ENCODE data around the gene TMEM31.
"Not testable (repeated sequence)": the region's sequence is repeated elsewhere in the genome, so short reads cannot be mapped to it uniquely, and the experiment has no call there.

The TMEM31 gene

GRCh38 chrX:103754401-103754800 is 43.7 kb downstream of the TMEM31 start:
- Histone ChIP-seq H4K20me1 (ENCODE audit: insufficient read depth, low read length, poor library complexity, severe bottlenecking) (no peaks in the 10 kb centered on the region), H3K9ac (ENCODE audit: low read depth, low read length, poor library complexity, severe bottlenecking) (no peak overlapping the region), H2AFZ (ENCODE audit: low read length) (no peak overlapping the region), H3K36me3 (ENCODE audit: insufficient read depth, low read length) (no peaks in the 10 kb centered on the region), H3K9me3 (ENCODE audit: insufficient read depth, low read depth, low read length) (no peaks in the 10 kb centered on the region; the same call in 1 of the 2 replicates), H3K9me2 (replicated peaks; ENCODE audit: low read depth, low read length) (no peaks in the 10 kb centered on the region), H3K4me1 (ENCODE audit: insufficient read depth, low read length, poor library complexity, severe bottlenecking) (no peaks in the 10 kb centered on the region), H3K27me3 (ENCODE audit: insufficient read depth, low read length, poor library complexity, severe bottlenecking) (no peaks in the 10 kb centered on the region), H3K79me2 (ENCODE audit: insufficient read depth, low read length) (no peaks in the 10 kb centered on the region), H3F3A (ENCODE audit: low read depth) (no peaks in the 10 kb centered on the region), H3K4me2 (ENCODE audit: low read depth, low read length, poor library complexity, severe bottlenecking) (no peak overlapping the region), H3K4me3 (ENCODE audit: low read length, poor library complexity, severe bottlenecking) (no peak overlapping the region)
- TF ChIP-seq CTCF (conservative IDR thresholded peaks at IDR 0.05; ENCODE audit: low read length) (no peak), EZH2phosphoT487 (IDR thresholded peaks at IDR 0.05; ENCODE audit: borderline replicate concordance) (no peak)

GRCh38 chrX:103756736-103757135 is 46.0 kb downstream of the TMEM31 start:
- Histone ChIP-seq H4K20me1 (ENCODE audit: insufficient read depth, low read length, poor library complexity, severe bottlenecking) (no peaks in the 10 kb centered on the region), H3K79me2 (ENCODE audit: insufficient read depth, low read length) (no peaks in the 10 kb centered on the region), H3K9ac (ENCODE audit: low read depth, low read length, poor library complexity, severe bottlenecking) (no peak overlapping the region), H3K4me2 (ENCODE audit: low read depth, low read length, poor library complexity, severe bottlenecking) (no peak overlapping the region), H3K4me3 (ENCODE audit: low read length, poor library complexity, severe bottlenecking) (no peak overlapping the region), H3K9me2 (replicated peaks; ENCODE audit: low read depth, low read length) (no peaks in the 10 kb centered on the region), H3K27me3 (ENCODE audit: insufficient read depth, low read length, poor library complexity, severe bottlenecking) (no peaks in the 10 kb centered on the region), H3K4me1 (ENCODE audit: insufficient read depth, low read length, poor library complexity, severe bottlenecking) (no peaks in the 10 kb centered on the region), H3K9me3 (ENCODE audit: insufficient read depth, low read depth, low read length) (no peaks in the 10 kb centered on the region; the same call in 1 of the 2 replicates), H3K36me3 (ENCODE audit: insufficient read depth, low read length) (no peaks in the 10 kb centered on the region), H3F3A (ENCODE audit: low read depth) (no peaks in the 10 kb centered on the region), H2AFZ (ENCODE audit: low read length) (no peak overlapping the region)
- TF ChIP-seq CTCF (conservative IDR thresholded peaks at IDR 0.05; ENCODE audit: low read length): no peak
- no peak for TF ChIP-seq EZH2phosphoT487 (IDR thresholded peaks at IDR 0.05; ENCODE audit: borderline replicate concordance)

GRCh38 chrX:103758555-103758954 is 47.8 kb downstream of the TMEM31 start:
- Histone ChIP-seq H3K9me2 (replicated peaks; ENCODE audit: low read depth, low read length) (no peaks in the 10 kb centered on the region), H3K4me2 (ENCODE audit: low read depth, low read length, poor library complexity, severe bottlenecking) (no peak overlapping the region), H3K36me3 (ENCODE audit: insufficient read depth, low read length) (no peaks in the 10 kb centered on the region), H3F3A (ENCODE audit: low read depth) (no peaks in the 10 kb centered on the region), H2AFZ (ENCODE audit: low read length) (no peak overlapping the region), H4K20me1 (ENCODE audit: insufficient read depth, low read length, poor library complexity, severe bottlenecking) (no peaks in the 10 kb centered on the region), H3K4me1 (ENCODE audit: insufficient read depth, low read length, poor library complexity, severe bottlenecking) (no peaks in the 10 kb centered on the region), H3K4me3 (ENCODE audit: low read length, poor library complexity, severe bottlenecking) (no peak overlapping the region), H3K9ac (ENCODE audit: low read depth, low read length, poor library complexity, severe bottlenecking) (no peak overlapping the region), H3K9me3 (ENCODE audit: insufficient read depth, low read depth, low read length) (no peaks in the 10 kb centered on the region; the same call in 1 of the 2 replicates), H3K27me3 (ENCODE audit: insufficient read depth, low read length, poor library complexity, severe bottlenecking) (no peaks in the 10 kb centered on the region), H3K79me2 (ENCODE audit: insufficient read depth, low read length) (no peaks in the 10 kb centered on the region)
- no peak for TF ChIP-seq CTCF (conservative IDR thresholded peaks at IDR 0.05; ENCODE audit: low read length)
- TF ChIP-seq EZH2phosphoT487 (IDR thresholded peaks at IDR 0.05; ENCODE audit: borderline replicate concordance): no peak

- not testable (repeated sequence) for H3K4me3 ChIP-seq (ENCODE audit: low read length, poor library complexity, severe bottlenecking); H3K36me3 ChIP-seq (ENCODE audit: insufficient read depth, low read length)
Observed at GRCh38 chrX:103763541-103763940, 52.8 kb downstream of the TMEM31 start.

More at GRCh38 chrX:103763541-103763940, 52.8 kb downstream of the TMEM31 start:
- H3K4me2 ChIP-seq (ENCODE audit: low read depth, low read length, poor library complexity, severe bottlenecking); H3K4me1 ChIP-seq (ENCODE audit: insufficient read depth, low read length, poor library complexity, severe bottlenecking); H3K27me3 ChIP-seq (ENCODE audit: insufficient read depth, low read length, poor library complexity, severe bottlenecking); H2AFZ ChIP-seq (ENCODE audit: low read length); H3K79me2 ChIP-seq (ENCODE audit: insufficient read depth, low read length); H3K9me2 ChIP-seq (replicated peaks; ENCODE audit: low read depth, low read length); H3F3A ChIP-seq (ENCODE audit: low read depth); H4K20me1 ChIP-seq (ENCODE audit: insufficient read depth, low read length, poor library complexity, severe bottlenecking); H3K9ac ChIP-seq (ENCODE audit: low read depth, low read length, poor library complexity, severe bottlenecking); H3K9me3 ChIP-seq (ENCODE audit: insufficient read depth, low read depth, low read length): not testable (repeated sequence)
